ENCODE data around the gene DPP3.

GRCh38 chr11:66484806-66485380, 4.7 kb downstream of the DPP3 start:
- TF ChIP-seq CTCF (IDR thresholded peaks at IDR 0.05; ENCODE audit: low read depth, low read length, missing input control) (no peak), YY1 (IDR thresholded peaks at IDR 0.05) (no peak), TAF1 (conservative IDR thresholded peaks at IDR 0.05) (no peak), SP1 (IDR thresholded peaks at IDR 0.05) (no peak), RXRA (IDR thresholded peaks at IDR 0.05) (no peak), MAX (IDR thresholded peaks at IDR 0.05) (no peak), RAD21 (IDR thresholded peaks at IDR 0.05) (no peak), ZBTB33 (IDR thresholded peaks at IDR 0.05) (no peak), REST (IDR thresholded peaks at IDR 0.05) (no peak), FOXA1 (IDR thresholded peaks at IDR 0.05) (no peak), JUND (IDR thresholded peaks at IDR 0.05) (no peak), ATF3 (IDR thresholded peaks at IDR 0.05) (no peak), EGR1 (IDR thresholded peaks at IDR 0.05; ENCODE audit: low read depth in 2 of 2) (no peak), NR2F2 (IDR thresholded peaks at IDR 0.05) (no peak)
